ENCODE data around the gene PPRC1.
A peak's percentile ranks its signal among the peaks of the same experiment; 100 is the strongest.

Gene PPRC1

GRCh38 chr10:102132563-102133372, at the start of gene PPRC1:
Gene PPRC1, plus strand, starts transcription at chr10:102133040. Its CDS starts 29 bp downstream, at chr10:102133069.
- Histone ChIP-seq H3K4me1 (ENCODE audit: insufficient read depth, poor library complexity, severe bottlenecking) (peaks cover 30% of the 10 kb centered on the region), H3K9me3 (ENCODE audit: severe bottlenecking) (no peaks in the 10 kb centered on the region), H3K36me3 (ENCODE audit: low read depth) (peaks cover 25% of the 10 kb centered on the region), H3K27ac (ENCODE audit: poor library complexity, severe bottlenecking) (peak within 1 kb of the TSS; percentile 90), H3K4me3 (ENCODE audit: severe bottlenecking) (peak within 1 kb of the TSS; percentile 84), H3K27me3 (ENCODE audit: insufficient read depth, poor library complexity, severe bottlenecking) (no peaks in the 10 kb centered on the region)
- DNase-seq (ENCODE audit: low spot score), result peak; percentile 99
- peak; percentile 89 for ATAC-seq (ENCODE audit: low read depth)
- TF ChIP-seq CTCF (IDR thresholded peaks at IDR 0.05; ENCODE audit: poor library complexity, severe bottlenecking), result peak; percentile 97

GRCh38 chr10:102083541-102083940, 49.3 kb upstream of the PPRC1 start:
- H3K4me3 ChIP-seq (ENCODE audit: severe bottlenecking), result no peak overlapping the region
- H3K27ac ChIP-seq (ENCODE audit: poor library complexity, severe bottlenecking), result no peak overlapping the region
- TF ChIP-seq CTCF (IDR thresholded peaks at IDR 0.05; ENCODE audit: poor library complexity, severe bottlenecking), result no peak
- H3K9me3 ChIP-seq (ENCODE audit: severe bottlenecking), result no peaks in the 10 kb centered on the region
- no peak for ATAC-seq (ENCODE audit: low read depth)
- no peaks in the 10 kb centered on the region for H3K4me1 ChIP-seq (ENCODE audit: insufficient read depth, poor library complexity, severe bottlenecking)
- no peaks in the 10 kb centered on the region for H3K36me3 ChIP-seq (ENCODE audit: low read depth)
- no peak for DNase-seq (ENCODE audit: low spot score)
- H3K27me3 ChIP-seq (ENCODE audit: insufficient read depth, poor library complexity, severe bottlenecking), result no peaks in the 10 kb centered on the region

- no peak overlapping the region for H3K27ac ChIP-seq (ENCODE audit: poor library complexity, severe bottlenecking)
- ATAC-seq (ENCODE audit: low read depth) (no peak), DNase-seq (ENCODE audit: low spot score) (no peak)
- no peaks in the 10 kb centered on the region for H3K4me1 ChIP-seq (ENCODE audit: insufficient read depth, poor library complexity, severe bottlenecking)
- H3K9me3 ChIP-seq (ENCODE audit: severe bottlenecking), result no peaks in the 10 kb centered on the region
- H3K27me3 ChIP-seq (ENCODE audit: insufficient read depth, poor library complexity, severe bottlenecking), result no peaks in the 10 kb centered on the region
- no peaks in the 10 kb centered on the region for H3K36me3 ChIP-seq (ENCODE audit: low read depth)
- H3K4me3 ChIP-seq (ENCODE audit: severe bottlenecking), result no peak overlapping the region
- no peak for TF ChIP-seq CTCF (IDR thresholded peaks at IDR 0.05; ENCODE audit: poor library complexity, severe bottlenecking)
These were observed 47.5 kb upstream of the PPRC1 start for GRCh38 chr10:102085336-102085735.

GRCh38 chr10:102086196-102086595, 46.6 kb upstream of the PPRC1 start:
- no peaks in the 10 kb centered on the region for H3K9me3 ChIP-seq (ENCODE audit: severe bottlenecking)
- H3K4me1 ChIP-seq (ENCODE audit: insufficient read depth, poor library complexity, severe bottlenecking), result no peaks in the 10 kb centered on the region
- ATAC-seq (ENCODE audit: low read depth), result no peak
- no peak for DNase-seq (ENCODE audit: low spot score)
- H3K27me3 ChIP-seq (ENCODE audit: insufficient read depth, poor library complexity, severe bottlenecking), result no peaks in the 10 kb centered on the region
- no peak overlapping the region for H3K4me3 ChIP-seq (ENCODE audit: severe bottlenecking)
- H3K27ac ChIP-seq (ENCODE audit: poor library complexity, severe bottlenecking), result no peak overlapping the region
- H3K36me3 ChIP-seq (ENCODE audit: low read depth), result no peaks in the 10 kb centered on the region
- no peak for TF ChIP-seq CTCF (IDR thresholded peaks at IDR 0.05; ENCODE audit: poor library complexity, severe bottlenecking)

GRCh38 chr10:102090772-102091171, 42.1 kb upstream of the PPRC1 start:
- H3K27me3 ChIP-seq (ENCODE audit: insufficient read depth, poor library complexity, severe bottlenecking), result no peaks in the 10 kb centered on the region
- DNase-seq (ENCODE audit: low spot score) (no peak), ATAC-seq (ENCODE audit: low read depth) (peak; percentile 19; the same call in 1 of the 3 replicates)
- H3K27ac ChIP-seq (ENCODE audit: poor library complexity, severe bottlenecking), result no peak overlapping the region
- no peaks in the 10 kb centered on the region for H3K36me3 ChIP-seq (ENCODE audit: low read depth)
- TF ChIP-seq CTCF (IDR thresholded peaks at IDR 0.05; ENCODE audit: poor library complexity, severe bottlenecking), result no peak
- H3K9me3 ChIP-seq (ENCODE audit: severe bottlenecking), result no peaks in the 10 kb centered on the region
- H3K4me3 ChIP-seq (ENCODE audit: severe bottlenecking), result no peak overlapping the region
- H3K4me1 ChIP-seq (ENCODE audit: insufficient read depth, poor library complexity, severe bottlenecking), result no peaks in the 10 kb centered on the region

Data from RWPE2 (cell line).